ENCODE data around the gene AICDA. TPM values are rescaled to one million over a fixed set of nuclear protein-coding genes. Genes with fewer than 3 reads are reported as not detected.
"Not testable (repeated sequence)": the region's sequence is repeated elsewhere in the genome, so short reads cannot be mapped to it uniquely, and the experiment has no call there.

Gene AICDA
- total RNA-seq, 3 donors from 2014 or later, result 0.96 TPM; not detected in 2

GRCh38 chr12:8630131-8630530, 17.5 kb upstream of the AICDA start:
- TF ChIP-seq POLR2AphosphoS5 (IDR thresholded peaks at IDR 0.05) (no peak), POLR2A (IDR thresholded peaks at IDR 0.05) (no peak)
- TF ChIP-seq, protein P1, sequence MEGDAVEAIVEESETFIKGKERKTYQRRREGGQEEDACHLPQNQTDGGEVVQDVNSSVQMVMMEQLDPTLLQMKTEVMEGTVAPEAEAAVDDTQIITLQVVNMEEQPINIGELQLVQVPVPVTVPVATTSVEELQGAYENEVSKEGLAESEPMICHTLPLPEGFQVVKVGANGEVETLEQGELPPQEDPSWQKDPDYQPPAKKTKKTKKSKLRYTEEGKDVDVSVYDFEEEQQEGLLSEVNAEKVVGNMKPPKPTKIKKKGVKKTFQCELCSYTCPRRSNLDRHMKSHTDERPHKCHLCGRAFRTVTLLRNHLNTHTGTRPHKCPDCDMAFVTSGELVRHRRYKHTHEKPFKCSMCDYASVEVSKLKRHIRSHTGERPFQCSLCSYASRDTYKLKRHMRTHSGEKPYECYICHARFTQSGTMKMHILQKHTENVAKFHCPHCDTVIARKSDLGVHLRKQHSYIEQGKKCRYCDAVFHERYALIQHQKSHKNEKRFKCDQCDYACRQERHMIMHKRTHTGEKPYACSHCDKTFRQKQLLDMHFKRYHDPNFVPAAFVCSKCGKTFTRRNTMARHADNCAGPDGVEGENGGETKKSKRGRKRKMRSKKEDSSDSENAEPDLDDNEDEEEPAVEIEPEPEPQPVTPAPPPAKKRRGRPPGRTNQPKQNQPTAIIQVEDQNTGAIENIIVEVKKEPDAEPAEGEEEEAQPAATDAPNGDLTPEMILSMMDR (IDR thresholded peaks at IDR 0.05), result no peak
- Histone ChIP-seq H3K27ac (no peak overlapping the region), H3K36me3 (no peaks in the 10 kb centered on the region), H3K4me3 (no peak overlapping the region), H3K9me3 (no peaks in the 10 kb centered on the region), H3K27me3 (no peaks in the 10 kb centered on the region), H3K4me1 (no peaks in the 10 kb centered on the region)
- intact Hi-C loops (cut with DNase I; ENCODE audit: low total_unique reads), result no loop called here
- no peak for DNase-seq (ENCODE audit: low spot score in 2 of 2)

DNA sequence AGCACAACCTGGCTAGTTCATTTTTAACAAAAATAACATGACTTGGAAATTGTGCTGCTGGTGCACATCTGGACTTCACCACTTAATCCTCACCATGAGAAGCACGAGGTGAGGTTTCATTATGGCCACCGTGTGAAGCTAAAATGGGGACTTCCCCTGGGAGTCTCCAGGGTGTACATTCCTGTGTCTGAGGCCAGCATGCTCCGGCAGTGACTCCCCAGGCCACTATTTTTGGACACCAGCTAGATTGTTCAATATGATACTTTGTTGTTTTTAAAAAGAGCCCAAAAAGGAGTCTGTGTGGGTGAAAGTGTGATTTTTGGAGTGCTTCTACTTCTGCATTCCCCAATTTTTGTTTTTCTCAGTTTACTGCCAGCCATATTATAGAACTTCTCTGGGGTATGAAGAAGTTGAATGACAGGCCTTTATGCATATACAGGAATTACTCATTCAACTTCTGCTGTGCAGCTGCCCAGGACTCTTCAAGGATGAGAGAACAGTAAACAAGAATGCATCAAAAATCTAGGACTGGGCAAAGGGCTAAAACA, 16.9 kb upstream of the AICDA start:
- DNase-seq (ENCODE audit: low spot score in 2 of 2), result no peak
- intact Hi-C loops (cut with DNase I; ENCODE audit: low total_unique reads), result no loop called here
- H3K4me3 ChIP-seq, result no peak overlapping the region
- peaks cover 0 to 2% of the 10 kb centered on the region in 2 donors for H3K9me3 ChIP-seq
- H3K36me3 ChIP-seq, result no peaks in the 10 kb centered on the region
- TF ChIP-seq POLR2A (IDR thresholded peaks at IDR 0.05), result no peak
- TF ChIP-seq, protein P1 (IDR thresholded peaks at IDR 0.05), result no peak
- no peak for TF ChIP-seq POLR2AphosphoS5 (IDR thresholded peaks at IDR 0.05)
- no peaks in the 10 kb centered on the region for H3K4me1 ChIP-seq
- H3K27ac ChIP-seq, result no peak overlapping the region
- H3K27me3 ChIP-seq, result no peaks in the 10 kb centered on the region

DNA sequence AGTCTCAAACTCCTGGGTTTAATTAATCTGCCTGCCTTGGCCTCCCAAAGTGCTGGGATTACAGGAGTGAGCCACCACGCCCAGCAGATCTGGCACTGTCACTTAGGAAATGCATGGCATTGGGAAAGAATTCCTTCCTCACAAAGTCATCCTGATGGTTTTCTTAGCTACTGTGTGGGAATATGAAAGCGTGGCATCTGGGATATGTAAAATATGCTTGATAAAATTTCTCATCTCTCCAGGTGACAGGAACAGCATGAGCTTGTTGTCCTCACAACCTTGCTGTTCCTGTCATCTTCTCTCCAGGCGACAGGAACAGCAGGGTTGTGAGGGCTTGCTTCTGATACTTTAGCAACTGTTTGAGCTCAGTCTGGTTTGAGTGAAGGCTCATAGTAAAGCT, 16.1 kb upstream of the AICDA start:
- TF ChIP-seq POLR2A (IDR thresholded peaks at IDR 0.05) (no peak), POLR2AphosphoS5 (IDR thresholded peaks at IDR 0.05) (no peak)
- TF ChIP-seq, protein P1 (IDR thresholded peaks at IDR 0.05), result no peak
- intact Hi-C loops (cut with DNase I; ENCODE audit: low total_unique reads), result no loop called here
- no peaks in the 10 kb centered on the region for H3K4me1 ChIP-seq
- H3K27ac ChIP-seq, result no peak overlapping the region
- no peaks in the 10 kb centered on the region for H3K27me3 ChIP-seq
- no peak for DNase-seq (ENCODE audit: low spot score in 2 of 2)
- peaks cover 0 to 6% of the 10 kb centered on the region in 2 donors for H3K9me3 ChIP-seq
- no peak overlapping the region for H3K4me3 ChIP-seq
- no peaks in the 10 kb centered on the region for H3K36me3 ChIP-seq

GRCh38 chr12:8624750-8625149, 12.1 kb upstream of the AICDA start:
- intact Hi-C loops (cut with DNase I; ENCODE audit: low total_unique reads), result not testable (repeated sequence)

DNA sequence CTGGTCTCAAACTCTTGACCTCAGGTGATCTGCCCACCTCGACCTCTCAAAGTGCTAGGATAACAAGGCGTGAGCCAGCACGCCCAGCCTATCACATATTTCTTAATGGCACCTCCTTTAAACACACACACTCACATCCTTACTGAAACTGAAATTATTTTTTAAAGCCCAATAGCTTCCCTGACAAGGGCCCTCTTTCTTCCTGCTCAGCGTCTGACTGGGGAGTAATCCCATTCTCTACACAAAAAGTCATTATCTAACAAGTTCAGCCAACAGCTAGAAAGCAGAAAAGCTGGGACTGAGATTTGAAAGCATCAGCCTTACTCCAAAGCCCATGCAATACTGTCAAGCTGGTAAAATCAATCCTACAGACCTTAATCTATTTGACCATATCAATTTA, 10.0 kb upstream of the AICDA start:
- TF ChIP-seq, protein P1 (IDR thresholded peaks at IDR 0.05), result no peak
- TF ChIP-seq POLR2AphosphoS5 (IDR thresholded peaks at IDR 0.05), result no peak
- no peak for TF ChIP-seq POLR2A (IDR thresholded peaks at IDR 0.05)
- intact Hi-C loops (cut with DNase I; ENCODE audit: low total_unique reads), result no loop called here

More at GRCh38 chr12:8624750-8625149, 12.1 kb upstream of the AICDA start:
- H3K27ac ChIP-seq; H3K27me3 ChIP-seq; H3K4me1 ChIP-seq; DNase-seq (ENCODE audit: low spot score in 2 of 2); H3K36me3 ChIP-seq; H3K4me3 ChIP-seq; H3K9me3 ChIP-seq: not testable (repeated sequence)

DNA sequence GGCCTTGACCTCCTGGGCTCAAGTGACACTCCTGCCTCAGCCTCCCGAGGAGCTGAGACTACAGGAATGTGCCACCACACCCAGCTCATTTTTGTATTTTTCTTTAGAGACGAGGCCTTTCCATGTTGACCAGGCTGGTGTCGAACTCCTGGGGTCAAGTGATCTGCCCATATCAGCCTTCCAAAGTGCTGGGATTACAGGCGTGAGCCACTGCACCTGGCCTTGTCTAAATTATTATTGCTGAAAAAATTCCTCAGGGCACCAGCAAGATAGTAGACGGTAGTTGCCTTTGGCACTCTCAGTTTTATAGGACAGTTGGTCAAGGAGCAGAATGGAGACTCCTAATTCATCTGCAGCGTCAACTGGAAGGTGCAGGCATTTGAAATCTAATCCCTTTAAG, 2.5 kb upstream of the AICDA start:
- Histone ChIP-seq H3K9me3 (no peaks in the 10 kb centered on the region), H3K27me3 (no peaks in the 10 kb centered on the region), H3K36me3 (no peaks in the 10 kb centered on the region), H3K4me3 (no peak overlapping the region), H3K27ac (no peak overlapping the region), H3K4me1 (no peaks in the 10 kb centered on the region)
- no peak for DNase-seq (ENCODE audit: low spot score in 2 of 2)
- TF ChIP-seq POLR2A (IDR thresholded peaks at IDR 0.05), result no peak
- TF ChIP-seq, protein P1 (IDR thresholded peaks at IDR 0.05), result no peak
- intact Hi-C loops (cut with DNase I; ENCODE audit: low total_unique reads), result no loop called here

More for the DNA sequence above, 10.0 kb upstream of the AICDA start:
- H3K4me1 ChIP-seq, result no peaks in the 10 kb centered on the region
- no peak for DNase-seq (ENCODE audit: low spot score in 2 of 2)
- no peak overlapping the region for H3K27ac ChIP-seq
- H3K9me3 ChIP-seq, result peaks cover 0 to 6% of the 10 kb centered on the region in 2 donors
- H3K27me3 ChIP-seq, result no peaks in the 10 kb centered on the region
- H3K36me3 ChIP-seq, result no peaks in the 10 kb centered on the region
- H3K4me3 ChIP-seq, result no peak overlapping the region

- intact Hi-C loops (cut with DNase I; ENCODE audit: low total_unique reads); H3K4me1 ChIP-seq; H3K27ac ChIP-seq; H3K9me3 ChIP-seq; H3K36me3 ChIP-seq; H3K4me3 ChIP-seq; H3K27me3 ChIP-seq; DNase-seq (ENCODE audit: low spot score in 2 of 2): not testable (repeated sequence)
Observed at GRCh38 chr12:8613881-8614280, 1.2 kb upstream of the AICDA start.
